AG10803 (cell line): ENCODE measurements around the gene PVALEF.

Experiments
- DNase-seq: peaks from one replicate; pipeline ENCODE4 v3.0.0; 2010; ENCODE audit warnings: low read depth
- H3K4me3 ChIP-seq: 2 replicates; pipeline ENCODE4 v1.5.1; 2011; ENCODE audit warnings: mild to moderate bottlenecking, low read length, control low read depth
- CTCF ChIP-seq: conservative IDR thresholded peaks from 2 replicates; pipeline ENCODE4 v1.5.1; 2011; ENCODE audit warnings: mild to moderate bottlenecking, low read length, control low read depth, inconsistent platforms

Gene PVALEF

GRCh38 chr17:81171941-81172340, 6.6 kb downstream of the PVALEF start:
- no peak overlapping the region for H3K4me3 ChIP-seq
- no peak for TF ChIP-seq CTCF
- DNase-seq = peak; percentile 34

GRCh38 chr17:81173052-81173761, 7.9 kb downstream of the PVALEF start:
- no peak for TF ChIP-seq CTCF
- no peak for DNase-seq
- H3K4me3 ChIP-seq = no peak overlapping the region

DNA sequence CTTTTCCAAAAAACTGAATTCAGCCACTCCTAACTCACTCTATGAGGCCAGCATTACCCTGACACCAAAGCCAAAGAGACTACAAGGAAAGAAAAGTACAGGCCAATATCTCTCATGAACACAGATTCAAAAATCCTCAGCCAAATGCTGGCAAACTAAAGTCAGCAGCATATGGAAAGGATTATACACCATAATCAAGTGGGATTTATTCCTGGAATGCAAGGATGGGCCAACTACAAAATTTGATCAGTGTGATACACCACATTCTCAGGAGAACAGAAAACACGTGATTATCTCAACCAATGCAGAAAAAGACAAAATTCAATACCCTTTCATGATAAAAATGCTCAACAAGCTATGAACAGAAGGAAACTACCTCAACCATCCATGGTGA, 8.5 kb downstream of the PVALEF start:
- peak; percentile 70 for DNase-seq
- no peak for TF ChIP-seq CTCF
- no peak overlapping the region for H3K4me3 ChIP-seq

GRCh38 chr17:81176666-81177065, 11.4 kb downstream of the PVALEF start:
- peak; percentile 9 for DNase-seq
- TF ChIP-seq CTCF = no peak

GRCh38 chr17:81178136-81179091, 13.1 kb downstream of the PVALEF start:
- DNase-seq = no peak
- no peak overlapping the region for H3K4me3 ChIP-seq
- no peak for TF ChIP-seq CTCF

More at GRCh38 chr17:81176666-81177065, 11.4 kb downstream of the PVALEF start:
- H3K4me3 ChIP-seq = no peak overlapping the region

GRCh38 chr17:81179220-81179619, 13.9 kb downstream of the PVALEF start:
- DNase-seq = no peak
- no peak for TF ChIP-seq CTCF
- H3K4me3 ChIP-seq = no peak overlapping the region
